HG03354 (cell line): ENCODE data around the gene EPHB1.

Source experiments
- ATAC-seq: cut with Tn5 transposase; IDR thresholded peaks from one replicate; pipeline ENCODE4 v1.9.1; 2021; ENCODE audit warnings: mild to moderate bottlenecking; ENCODE audit not compliant: unreplicated experiment, poor library complexity, severe bottlenecking

The EPHB1 gene

DNA sequence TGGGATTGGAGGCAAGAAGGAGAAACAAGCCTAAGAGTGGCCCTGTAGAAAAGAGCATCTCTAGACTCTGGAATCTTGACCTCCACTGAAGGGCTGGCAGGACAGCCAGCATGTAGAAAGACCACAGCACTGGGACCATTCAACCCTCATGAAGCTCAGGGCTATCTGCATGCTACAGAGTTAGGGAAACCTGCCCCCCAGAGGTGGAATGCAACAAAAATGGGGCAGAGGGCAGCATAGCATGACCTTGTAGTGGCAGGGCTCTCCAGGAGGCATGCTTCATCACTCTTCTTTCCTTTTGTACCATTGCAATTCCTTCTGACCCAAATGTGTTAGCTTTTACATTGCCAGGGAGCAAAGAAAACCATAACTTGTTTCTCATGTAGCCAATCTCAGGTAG is 445.4 kb downstream of the EPHB1 start:
- ATAC-seq = no peak

DNA sequence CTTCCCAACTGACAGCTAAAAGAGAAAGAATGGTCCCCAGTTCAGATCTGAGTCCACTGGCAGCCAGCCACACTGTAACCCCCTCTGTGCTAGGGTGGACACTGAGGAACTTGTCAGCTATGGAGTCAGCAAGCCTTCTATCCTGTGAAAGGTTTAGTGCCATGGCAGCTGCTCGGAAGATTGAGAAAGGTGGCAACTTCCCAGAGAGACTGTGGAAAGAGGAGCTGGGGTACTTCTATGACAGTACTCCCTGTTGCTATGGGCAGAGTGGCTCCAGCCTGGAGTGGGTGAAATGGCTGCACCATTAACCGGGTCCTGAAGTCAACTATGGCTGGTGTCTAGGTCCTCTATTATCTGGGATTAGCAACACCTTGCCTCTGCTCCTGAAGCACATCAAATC is 447.2 kb downstream of the EPHB1 start:
- no peak for ATAC-seq

GRCh38 chr3:135243616-135244015 is 448.6 kb downstream of the EPHB1 start:
- ATAC-seq = no peak

GRCh38 chr3:135246027-135246426 is 451.0 kb downstream of the EPHB1 start:
- no peak for ATAC-seq

DNA sequence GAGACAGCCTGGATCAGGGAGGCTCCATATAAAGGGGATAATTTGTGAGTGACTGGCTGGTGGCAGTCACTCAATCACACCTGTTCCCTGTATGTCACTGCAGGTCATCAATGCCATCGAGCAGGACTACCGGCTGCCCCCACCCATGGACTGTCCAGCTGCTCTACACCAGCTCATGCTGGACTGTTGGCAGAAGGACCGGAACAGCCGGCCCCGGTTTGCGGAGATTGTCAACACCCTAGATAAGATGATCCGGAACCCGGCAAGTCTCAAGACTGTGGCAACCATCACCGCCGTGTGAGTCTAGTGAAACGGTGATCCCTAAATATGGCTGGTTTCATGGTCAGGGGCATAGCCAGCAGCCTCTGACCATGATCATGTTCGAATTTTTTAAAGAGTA is 453.2 kb downstream of the EPHB1 start:
- no peak for ATAC-seq

- ATAC-seq = no peak
Observed at GRCh38 chr3:135249186-135249585, 454.1 kb downstream of the EPHB1 start.

DNA sequence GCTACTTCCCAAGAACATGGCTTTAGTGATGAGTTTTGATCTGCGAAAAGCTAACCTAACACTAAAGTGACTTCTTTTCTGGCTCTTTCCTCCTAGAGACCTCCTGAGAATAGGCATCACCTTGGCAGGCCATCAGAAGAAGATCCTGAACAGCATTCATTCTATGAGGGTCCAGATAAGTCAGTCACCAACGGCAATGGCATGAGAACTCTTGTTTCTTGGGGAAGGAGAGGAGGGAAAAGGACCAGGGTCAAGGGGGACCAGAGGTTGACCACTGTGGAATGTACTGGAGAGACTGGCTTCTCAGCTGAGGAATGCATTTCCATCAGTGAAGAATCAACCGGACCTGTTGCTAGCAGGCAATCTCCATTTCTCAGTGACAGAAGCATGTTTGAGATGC is 463.9 kb downstream of the EPHB1 start:
- ATAC-seq = no peak

- ATAC-seq = no peak
Observed at GRCh38 chr3:135260025-135260424, 465.0 kb downstream of the EPHB1 start.

GRCh38 chr3:135261214-135261775 is 466.2 kb downstream of the EPHB1 start:
- ATAC-seq = no peak

DNA sequence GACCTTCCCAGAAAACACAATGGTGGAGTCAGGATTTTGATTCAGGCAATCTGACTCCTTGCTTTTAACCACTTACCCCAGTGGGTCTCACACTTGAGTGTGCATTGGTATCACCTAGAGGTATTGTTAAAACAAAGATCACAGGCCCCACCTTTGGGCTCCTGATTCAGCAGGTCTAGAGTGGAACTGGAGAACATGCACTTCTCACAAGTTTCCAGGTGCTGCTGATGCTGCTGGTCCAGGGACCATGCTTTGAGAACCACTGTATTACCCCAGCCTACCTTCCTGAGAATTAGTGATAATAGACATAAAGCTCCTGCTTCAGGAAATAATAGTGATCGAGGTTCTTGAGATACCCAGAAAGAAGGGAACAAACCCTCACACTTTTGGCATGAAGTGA is 466.9 kb downstream of the EPHB1 start:
- no peak for ATAC-seq

GRCh38 chr3:135262441-135262840 is 467.4 kb downstream of the EPHB1 start:
- no peak for ATAC-seq

DNA sequence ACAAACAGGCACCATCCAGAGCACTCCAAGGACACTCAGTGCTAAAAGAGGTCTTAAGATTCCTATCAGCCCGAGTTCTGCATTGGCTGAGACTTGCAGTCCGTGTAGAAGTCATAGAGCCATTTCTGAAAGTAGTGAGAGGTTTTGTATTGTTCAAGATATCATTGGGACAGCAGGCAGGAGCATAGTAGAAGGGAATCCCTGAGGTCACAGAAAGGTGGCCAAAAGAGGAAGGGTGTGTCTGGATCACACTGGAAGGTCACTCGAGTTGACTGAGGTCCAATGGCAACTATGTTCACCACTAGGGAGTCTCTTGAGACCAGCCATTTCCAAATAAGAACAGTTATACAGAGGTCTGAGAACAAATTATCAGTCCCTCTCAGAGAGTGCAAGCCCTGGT is 468.3 kb downstream of the EPHB1 start:
- ATAC-seq = no peak

DNA sequence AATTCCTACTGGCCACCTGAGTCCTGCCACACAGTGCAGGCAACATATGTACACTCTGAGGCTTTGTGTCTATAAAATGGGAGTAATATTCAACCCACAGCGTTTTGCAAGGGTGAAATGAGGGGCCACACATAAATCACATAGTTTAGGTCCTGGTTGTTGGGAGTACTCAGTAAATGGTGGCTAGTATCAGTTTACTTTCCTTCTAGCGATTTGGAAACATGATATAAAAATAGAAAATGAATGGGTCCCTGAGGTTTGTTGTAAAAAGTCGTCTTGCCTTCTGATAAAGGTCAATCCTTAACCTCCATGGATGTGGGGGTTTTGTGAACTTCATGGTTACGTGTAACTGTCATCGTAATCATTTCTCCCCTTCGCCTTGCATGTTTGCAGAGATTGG is 472.4 kb downstream of the EPHB1 start:
- ATAC-seq = no peak

DNA sequence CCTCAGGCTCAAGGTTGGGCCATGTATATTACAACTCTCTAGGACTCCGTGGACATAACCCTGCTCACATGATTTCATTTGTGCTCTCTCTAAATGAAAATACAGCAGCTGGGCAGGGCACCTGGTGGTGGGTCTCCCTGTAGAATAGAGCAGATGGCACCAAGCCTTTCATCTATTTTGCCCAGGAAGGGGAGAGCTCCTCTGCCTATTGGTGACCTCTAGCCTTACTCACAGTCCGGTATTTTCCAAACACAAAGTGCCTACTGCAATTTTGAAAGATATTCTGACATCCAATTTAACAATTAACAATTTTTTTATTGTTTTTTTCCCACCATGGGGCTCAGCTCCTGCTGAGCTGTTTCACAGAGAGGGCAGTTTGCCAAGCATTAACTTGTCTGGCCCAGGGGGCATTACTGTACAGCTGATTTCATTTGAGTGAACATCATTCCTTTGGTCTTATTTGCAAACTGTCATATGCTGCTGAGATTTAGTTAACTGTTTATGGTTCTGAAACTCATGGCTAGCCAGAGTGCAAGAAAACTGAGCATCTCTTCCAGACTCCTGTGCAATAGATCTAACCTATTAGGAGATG is 474.0 kb downstream of the EPHB1 start:
- no peak for ATAC-seq

DNA sequence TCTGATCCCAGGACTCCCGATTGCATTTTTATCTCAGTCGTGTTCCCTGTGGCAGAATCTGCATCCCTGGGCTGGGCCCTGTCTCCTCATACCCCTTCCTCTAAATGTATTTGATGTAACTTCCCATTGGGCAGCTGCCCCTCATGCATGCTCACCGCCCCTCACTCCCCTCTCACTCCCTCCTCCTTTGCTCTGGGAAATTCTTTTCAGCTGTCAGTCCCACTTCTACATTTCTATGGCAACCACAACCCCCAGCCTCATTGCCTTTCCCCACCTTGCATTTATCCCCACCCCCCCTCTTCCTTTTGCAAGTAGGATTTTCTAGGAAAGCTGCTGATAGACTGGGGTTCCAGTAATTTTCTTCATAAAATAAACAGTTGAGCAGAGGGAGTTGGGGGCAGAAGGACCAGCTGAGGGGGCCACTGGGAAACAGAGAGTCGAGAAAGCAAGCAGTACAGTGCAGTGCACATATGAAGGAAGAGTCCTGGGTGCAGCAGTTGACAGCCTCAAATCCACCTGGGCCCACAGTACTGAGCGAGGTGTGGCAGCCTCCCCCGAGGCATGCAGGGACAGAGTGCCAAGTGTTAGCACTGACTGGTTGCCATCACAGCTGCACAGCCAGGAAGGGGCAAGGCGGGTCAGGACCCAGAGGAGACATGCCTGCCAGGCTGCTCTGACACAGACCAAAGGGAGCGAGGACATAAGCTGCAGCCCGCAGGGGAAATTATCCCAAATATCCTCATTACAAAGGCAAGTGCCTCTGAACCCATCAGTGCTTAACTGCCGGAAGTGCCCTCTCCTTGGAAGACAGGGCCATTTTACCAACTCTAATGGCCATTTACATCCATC is 476.3 kb downstream of the EPHB1 start:
- no peak for ATAC-seq

DNA sequence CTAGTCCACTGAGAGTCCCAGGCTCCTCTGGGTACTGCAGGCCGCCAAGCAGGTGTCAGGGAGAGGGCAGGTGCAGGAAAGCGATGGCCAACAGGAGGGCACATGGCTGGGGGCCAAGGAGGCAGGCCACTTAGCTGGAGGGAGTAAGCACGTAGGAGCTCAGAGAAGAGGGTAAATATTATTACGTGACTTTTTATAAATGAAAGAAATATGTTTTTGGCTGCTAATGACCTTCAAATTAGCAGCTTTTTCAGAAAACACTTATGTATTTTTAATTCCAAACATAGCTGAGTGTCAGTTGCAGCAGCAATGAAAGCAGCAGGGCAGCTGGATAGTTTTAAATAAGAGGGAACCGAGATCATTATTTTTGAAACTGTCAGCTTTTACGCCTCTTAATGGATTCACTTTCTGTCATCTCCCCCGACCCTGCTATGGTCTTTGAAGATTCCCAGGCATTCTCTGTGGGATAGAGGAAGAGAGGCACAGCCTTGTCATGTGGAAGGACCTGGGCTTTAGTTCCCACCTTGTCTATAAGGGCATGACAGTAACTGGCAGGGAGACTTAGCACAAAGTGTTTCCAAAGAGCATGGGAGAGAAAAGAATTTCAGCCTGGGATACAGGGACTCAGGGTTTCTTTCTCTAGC is 477.1 kb downstream of the EPHB1 start:
- no peak for ATAC-seq

- no peak for ATAC-seq
Observed at GRCh38 chr3:135292162-135292561, 497.1 kb downstream of the EPHB1 start.

DNA sequence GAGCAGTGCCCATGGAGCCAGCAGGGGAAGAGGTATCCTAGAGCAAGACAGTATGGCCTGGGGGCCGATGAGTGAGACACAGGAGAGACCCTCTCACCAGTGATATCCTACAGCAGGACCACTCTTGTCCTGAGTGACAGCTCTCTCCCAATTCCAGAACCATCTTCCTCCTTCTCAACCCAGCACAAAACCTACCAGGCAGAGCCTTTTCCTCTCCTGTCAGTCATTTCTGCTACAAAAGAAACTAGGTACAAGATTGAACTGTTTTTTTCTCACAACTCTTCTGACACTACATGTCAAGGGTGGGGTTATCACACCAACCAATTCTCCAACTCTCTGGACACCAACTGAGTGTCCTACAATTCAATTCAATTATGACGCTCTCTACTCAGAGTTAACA is 506.6 kb downstream of the EPHB1 start:
- no peak for ATAC-seq

- ATAC-seq = no peak
Observed at GRCh38 chr3:135304378-135304777, 509.3 kb downstream of the EPHB1 start.
